D341Med (cell line): ENCODE data around the gene APCDD1L.

Experiments
- DNase-seq: peaks from one replicate; pipeline ENCODE4 v3.0.0; 2012; ENCODE audit warnings: low spot score

APCDD1L gene

GRCh38 chr20:58515233-58516212, at the start of gene APCDD1L:
APCDD1L (minus strand) TSS chr20:58515399; CDS start chr20:58514707, 692 bp downstream.
- DNase-seq: no peak

- no peak for DNase-seq
These were observed 44.1 kb upstream of the APCDD1L start for GRCh38 chr20:58559368-58559729.

- no peak for DNase-seq
These were observed 43.5 kb upstream of the APCDD1L start for GRCh38 chr20:58558486-58559367.

GRCh38 chr20:58557733-58558342, 42.6 kb upstream of the APCDD1L start:
- no peak for DNase-seq

GRCh38 chr20:58556961-58557360, 41.8 kb upstream of the APCDD1L start:
- DNase-seq: no peak

- no peak for DNase-seq
These were observed 40.0 kb upstream of the APCDD1L start for GRCh38 chr20:58555078-58555765.

- DNase-seq: no peak
These were observed 39.3 kb upstream of the APCDD1L start for GRCh38 chr20:58554541-58554940.

- no peak for DNase-seq
These were observed 38.6 kb upstream of the APCDD1L start for GRCh38 chr20:58553841-58554240.

GRCh38 chr20:58553166-58553696, 38.0 kb upstream of the APCDD1L start:
- no peak for DNase-seq

- no peak for DNase-seq
These were observed 37.3 kb upstream of the APCDD1L start for GRCh38 chr20:58552366-58552934.

GRCh38 chr20:58551631-58552030, 36.4 kb upstream of the APCDD1L start:
- no peak for DNase-seq

GRCh38 chr20:58550275-58551059, 35.3 kb upstream of the APCDD1L start:
- no peak for DNase-seq

- no peak for DNase-seq
These were observed 34.3 kb upstream of the APCDD1L start for GRCh38 chr20:58549231-58550209.

GRCh38 chr20:58547623-58548475, 32.6 kb upstream of the APCDD1L start:
- no peak for DNase-seq

- no peak for DNase-seq
These were observed 31.8 kb upstream of the APCDD1L start for GRCh38 chr20:58546756-58547622.

- no peak for DNase-seq
These were observed 31.2 kb upstream of the APCDD1L start for GRCh38 chr20:58546416-58546711.
